IPS-18c (cell line): ENCODE results near the gene ZNF438.
"Not testable (repeated sequence)": the region's sequence is repeated elsewhere in the genome, so short reads cannot be mapped to it uniquely, and the experiment has no call there.

ENCODE experiments used
- H3K4me3 ChIP-seq: 2 replicates; pipeline ENCODE4 v1.7.0; 2013; ENCODE audit warnings: low read depth, mild to moderate bottlenecking, low read length, moderate library complexity; ENCODE audit not compliant: insufficient read depth
- H3K9me3 ChIP-seq: one replicate; pipeline ENCODE4 v1.6.1; 2013; ENCODE audit warnings: mild to moderate bottlenecking, low read length, moderate library complexity; ENCODE audit not compliant: control insufficient read depth, insufficient read depth

The ZNF438 gene

GRCh38 chr10:30803892-30804322 is 227.8 kb downstream of the ZNF438 start:
- Histone ChIP-seq H3K4me3 (no peak overlapping the region), H3K9me3 (peaks cover 4% of the 10 kb centered on the region)

GRCh38 chr10:30803058-30803457 is 228.6 kb downstream of the ZNF438 start:
- Histone ChIP-seq H3K4me3 (no peak overlapping the region), H3K9me3 (peaks cover 2% of the 10 kb centered on the region)

- Histone ChIP-seq H3K9me3 (no peaks in the 10 kb centered on the region), H3K4me3 (no peak overlapping the region)
Measured at GRCh38 chr10:30800368-30800767, 231.3 kb downstream of the ZNF438 start.

- no peak overlapping the region for H3K4me3 ChIP-seq
Measured at GRCh38 chr10:30798646-30799185, 232.9 kb downstream of the ZNF438 start.

GRCh38 chr10:30795024-30795423 is 236.6 kb downstream of the ZNF438 start:
- not testable (repeated sequence) for H3K4me3 ChIP-seq, H3K9me3 ChIP-seq

More at GRCh38 chr10:30798646-30799185, 232.9 kb downstream of the ZNF438 start:
- no peaks in the 10 kb centered on the region for H3K9me3 ChIP-seq
